Femur (tissue), 1 donor: ENCODE data around the gene SPTBN1.
"Not testable (repeated sequence)": the region's sequence is repeated elsewhere in the genome, so short reads cannot be mapped to it uniquely, and the experiment has no call there.

Experiments
- DNase-seq: peaks from one replicate; pipeline ENCODE4 v3.0.0-alpha.2; 2017

Gene SPTBN1

DNA sequence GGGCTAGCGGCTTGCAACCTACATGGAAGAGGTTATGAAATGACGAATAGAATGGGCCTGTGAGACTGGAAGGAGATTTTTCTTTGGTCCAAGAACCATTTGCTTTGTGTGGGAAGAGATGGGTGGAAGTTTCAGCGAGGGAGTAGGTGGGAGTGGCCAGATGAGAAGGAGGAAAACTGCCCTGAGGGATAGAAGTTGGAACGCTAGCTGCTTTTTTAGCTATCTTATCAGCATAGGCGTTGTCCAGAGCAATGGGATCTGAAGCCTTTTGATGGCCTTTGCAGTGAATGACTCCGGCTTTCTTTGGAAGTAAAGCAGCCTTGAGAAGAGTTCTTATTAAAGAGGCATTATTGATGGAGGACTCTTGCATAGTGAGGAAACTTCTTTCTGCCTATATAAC, 52.4 kb downstream of the SPTBN1 start:
- DNase-seq: no peak

DNA sequence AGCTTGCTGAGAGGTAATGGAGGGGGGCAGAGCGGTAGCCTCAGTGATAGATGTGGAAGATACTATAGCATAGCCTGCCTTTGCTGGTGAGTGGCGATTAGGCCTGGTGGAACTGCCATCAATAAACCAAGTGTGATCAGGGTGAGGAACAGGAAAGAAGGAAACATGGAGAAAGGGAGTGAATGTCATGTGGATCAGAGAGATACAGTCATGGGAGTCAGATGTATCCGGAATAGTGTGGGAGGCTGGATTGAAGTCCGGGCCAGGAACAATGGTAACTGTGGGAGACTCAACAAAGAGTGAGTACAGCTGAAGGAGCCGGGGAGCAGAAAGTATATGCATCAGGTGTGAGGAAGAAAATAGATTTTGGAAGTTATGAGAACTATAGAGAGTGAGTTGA, 52.9 kb downstream of the SPTBN1 start:
- DNase-seq: not testable (repeated sequence)

DNA sequence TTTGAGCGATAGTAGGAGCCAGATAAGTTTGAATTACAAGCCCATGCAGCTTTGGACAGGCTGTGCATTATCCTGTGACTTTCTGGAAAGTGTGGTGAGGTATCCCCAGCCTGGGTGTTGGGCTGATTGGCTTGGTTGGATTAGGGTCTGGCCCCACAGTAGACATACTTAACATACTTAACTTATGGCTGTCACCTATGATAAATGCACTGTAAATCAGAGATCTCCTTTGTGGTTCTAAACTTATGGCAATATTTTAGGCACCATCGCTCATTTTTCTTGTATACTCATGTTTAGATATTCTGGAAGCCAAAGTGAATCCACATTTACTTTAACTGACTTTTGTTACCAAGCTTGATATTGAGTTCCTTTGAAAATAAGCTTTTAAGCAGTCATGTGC, 54.8 kb downstream of the SPTBN1 start:
- no peak for DNase-seq

DNA sequence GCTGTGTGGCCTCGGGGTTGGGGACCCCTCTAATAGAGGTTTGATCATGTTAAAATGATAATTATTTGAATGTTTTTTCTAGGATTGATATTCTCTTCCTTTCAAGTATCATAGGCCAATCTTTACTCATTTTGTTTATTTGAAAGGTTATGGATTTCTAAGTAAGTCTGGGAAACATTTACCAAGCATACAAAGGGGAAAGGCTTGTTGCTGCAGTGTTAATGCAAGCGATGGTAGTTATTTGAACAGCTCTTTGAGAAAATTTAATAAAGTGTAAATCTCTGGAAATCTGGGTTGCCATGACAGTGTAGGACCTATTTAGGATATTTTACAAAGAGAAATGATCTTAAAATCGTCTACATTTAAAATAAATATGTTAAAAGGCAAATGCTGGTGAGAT, 56.1 kb downstream of the SPTBN1 start:
- no peak for DNase-seq

DNA sequence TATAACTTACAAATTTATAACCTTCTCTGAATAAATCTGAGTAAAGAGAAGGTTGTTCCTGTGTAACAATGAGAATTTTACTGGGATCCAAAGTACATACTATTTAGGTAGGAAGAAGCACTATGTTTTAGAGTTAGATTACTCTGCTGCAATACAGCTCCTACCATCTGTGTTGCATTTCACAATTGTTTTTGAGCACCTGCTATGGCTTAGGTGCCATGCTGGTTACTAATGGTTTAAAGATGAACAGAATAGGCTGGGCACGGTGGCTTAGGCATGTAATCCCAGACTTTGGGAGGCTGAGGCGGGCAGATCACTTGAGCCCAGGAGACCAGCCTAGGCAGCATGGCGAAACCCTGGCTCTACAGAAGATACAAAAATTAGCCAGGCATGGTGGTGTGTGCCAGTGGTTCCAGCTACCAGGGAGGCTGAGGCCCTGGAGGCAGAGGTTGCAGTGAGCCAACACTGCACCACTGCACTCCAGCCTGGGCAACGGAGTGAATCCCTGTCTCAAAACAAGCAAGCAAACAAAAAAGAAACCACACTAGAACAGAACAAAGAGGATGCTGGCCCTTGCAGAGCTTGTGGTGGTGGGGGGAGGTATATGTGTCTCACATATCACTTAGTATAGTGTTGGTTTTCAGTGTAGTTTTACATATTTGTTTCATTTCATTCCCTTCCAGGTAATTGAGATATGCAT, 56.7 kb downstream of the SPTBN1 start:
- DNase-seq: no peak

DNA sequence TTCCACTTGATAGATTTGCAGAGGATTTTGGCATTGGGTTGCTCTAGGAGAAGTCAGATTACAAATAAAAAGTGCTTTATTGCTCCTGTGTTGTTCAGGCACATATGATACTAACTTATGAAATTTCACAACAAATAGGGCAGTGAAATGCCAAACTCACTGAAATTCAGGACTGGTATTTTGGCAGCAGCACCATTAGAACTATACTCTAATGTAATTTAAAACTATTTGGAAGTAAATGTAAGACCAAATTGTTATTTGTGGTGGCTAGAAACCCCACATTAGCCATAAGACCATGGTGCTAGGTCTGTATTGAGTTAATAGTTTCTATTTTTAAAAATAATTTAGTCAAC, 57.2 kb downstream of the SPTBN1 start:
- no peak for DNase-seq

DNA sequence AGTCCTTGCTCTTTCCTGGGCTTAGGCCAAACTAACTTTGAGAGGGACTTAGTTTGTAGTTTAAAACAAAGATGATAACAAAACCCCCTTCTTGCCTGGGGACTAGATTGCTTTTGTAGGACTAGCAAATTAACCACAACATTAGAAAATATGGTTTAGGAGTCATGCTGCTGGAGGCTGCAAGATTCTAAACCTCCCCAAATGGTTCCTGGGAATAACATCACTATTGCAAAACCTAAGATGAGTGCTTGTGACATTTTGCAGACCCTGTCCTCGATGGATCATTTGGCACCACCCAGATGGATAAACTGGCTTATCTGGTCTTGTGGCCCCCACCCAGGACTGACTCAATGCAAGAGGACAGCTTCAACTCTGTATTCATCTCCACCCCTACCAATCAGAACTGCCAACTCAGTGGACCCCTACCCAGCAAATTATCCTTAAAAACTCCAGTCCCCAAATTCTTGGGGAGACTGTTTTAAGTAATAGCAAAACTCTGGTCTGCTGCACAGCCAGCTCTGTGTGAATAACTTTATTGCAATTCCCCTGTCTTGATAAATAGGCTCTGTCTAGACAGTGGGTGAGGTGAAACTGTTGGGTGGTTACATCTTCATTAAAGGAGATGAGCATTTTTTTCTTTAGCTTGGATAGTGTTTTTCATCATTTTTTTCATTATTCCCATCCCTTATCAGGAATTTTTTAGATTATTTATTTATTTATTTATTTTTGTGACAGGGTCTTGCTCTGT, 58.9 kb downstream of the SPTBN1 start:
- no peak for DNase-seq

DNA sequence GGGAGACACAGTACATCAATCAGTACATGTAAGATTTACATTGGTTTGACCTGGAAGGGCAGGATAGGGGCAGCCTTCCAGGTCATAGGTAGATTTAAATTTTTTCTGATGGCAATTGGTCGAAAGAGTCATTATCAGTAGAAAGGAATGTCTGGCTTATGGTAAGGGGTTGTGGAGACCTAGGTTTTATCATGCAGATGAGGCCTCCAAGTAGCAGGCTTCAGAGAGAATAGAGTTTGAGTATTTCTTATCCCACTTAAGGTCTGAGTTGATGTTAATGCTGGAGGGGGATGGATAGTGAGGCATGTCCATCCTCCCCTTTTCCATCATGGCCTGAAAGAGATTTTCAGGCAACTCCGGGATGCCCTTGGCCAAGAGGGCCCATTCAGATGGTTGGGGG, 60.7 kb downstream of the SPTBN1 start:
- DNase-seq: no peak

DNA sequence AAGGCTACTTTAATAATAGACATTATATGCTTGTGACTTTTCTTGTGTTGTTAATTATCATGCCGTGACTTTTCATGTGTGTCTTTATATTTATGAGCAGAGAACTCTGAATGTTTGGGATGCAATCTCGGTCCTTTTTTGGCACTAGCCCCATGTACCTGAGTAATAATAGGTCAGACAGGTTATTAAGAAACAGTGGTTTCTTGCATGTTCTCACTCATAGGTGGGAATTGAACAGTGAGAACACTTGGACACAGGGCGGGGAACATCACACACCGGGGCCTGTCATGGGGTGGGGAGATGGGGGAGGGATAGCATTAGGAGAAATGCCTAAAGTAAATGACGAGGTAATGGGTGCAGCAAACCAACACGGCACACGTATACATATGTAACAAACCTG, 61.9 kb downstream of the SPTBN1 start:
- not testable (repeated sequence) for DNase-seq

DNA sequence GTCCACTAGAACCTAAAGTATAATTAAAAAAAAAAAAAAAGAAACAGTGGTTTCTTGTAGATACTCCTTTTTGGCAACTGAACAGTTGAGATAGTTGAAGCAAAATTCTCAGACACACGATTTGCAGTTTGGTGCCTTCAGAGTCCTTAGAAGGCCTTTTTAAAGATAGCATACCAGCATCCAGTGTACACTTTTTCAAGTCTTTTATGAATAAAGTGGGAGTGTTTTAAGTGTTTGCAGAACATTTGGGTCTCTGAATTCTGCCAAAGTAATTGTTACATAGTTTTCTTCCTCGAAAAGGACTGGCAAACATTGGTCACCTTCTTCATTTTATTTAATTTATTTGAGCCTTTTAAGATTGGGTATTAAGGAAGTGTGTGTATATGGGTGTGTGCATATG, 62.3 kb downstream of the SPTBN1 start:
- DNase-seq: no peak

DNA sequence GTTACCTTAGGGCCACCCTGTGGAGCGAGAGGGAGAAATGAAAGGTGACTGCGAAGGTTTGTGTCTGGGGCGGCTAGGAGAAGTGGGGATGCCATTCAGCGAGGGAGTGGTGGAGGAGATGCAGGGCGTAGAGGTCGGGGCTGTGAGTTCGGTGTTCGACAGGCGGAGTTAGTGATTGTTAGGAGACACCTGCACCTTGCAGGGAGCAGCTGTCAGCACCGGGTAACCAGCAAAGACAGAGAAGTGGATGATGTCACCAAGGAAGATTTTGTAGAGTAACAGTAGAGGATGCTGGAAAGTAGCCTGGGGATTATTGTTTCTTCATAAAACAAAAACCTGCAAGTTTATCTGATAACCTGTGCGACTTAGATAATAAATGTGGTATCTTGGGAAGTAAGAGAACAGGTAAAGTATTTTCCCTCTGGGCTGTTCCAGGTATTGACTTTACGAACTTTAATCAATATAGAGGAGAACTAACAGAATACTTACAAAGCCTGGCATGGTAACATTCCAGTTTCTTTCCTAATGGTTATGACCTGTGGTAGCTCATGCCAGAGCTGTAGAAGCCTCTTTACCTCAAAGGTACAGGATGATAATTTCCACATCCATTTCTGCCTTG, 63.8 kb downstream of the SPTBN1 start:
- DNase-seq: no peak

DNA sequence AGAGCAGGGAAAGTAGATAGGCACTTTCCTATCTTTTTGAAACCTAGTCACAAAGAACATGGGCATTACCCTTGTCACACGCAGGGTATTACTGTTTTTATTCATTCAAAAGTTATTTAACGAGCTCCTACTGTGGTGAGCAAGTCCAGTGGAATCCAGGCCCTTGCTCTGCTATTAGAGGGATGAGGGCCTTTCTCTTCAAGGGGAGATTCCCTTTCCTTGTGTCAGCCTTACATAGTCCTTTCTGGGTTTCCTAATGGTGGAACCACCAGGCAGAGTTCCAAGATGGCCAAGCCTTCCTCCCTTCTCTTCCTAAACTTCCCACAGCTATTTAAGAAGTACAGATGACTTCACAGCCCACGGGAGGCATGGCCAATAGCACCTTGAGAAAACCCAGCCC, 64.6 kb downstream of the SPTBN1 start:
- no peak for DNase-seq

DNA sequence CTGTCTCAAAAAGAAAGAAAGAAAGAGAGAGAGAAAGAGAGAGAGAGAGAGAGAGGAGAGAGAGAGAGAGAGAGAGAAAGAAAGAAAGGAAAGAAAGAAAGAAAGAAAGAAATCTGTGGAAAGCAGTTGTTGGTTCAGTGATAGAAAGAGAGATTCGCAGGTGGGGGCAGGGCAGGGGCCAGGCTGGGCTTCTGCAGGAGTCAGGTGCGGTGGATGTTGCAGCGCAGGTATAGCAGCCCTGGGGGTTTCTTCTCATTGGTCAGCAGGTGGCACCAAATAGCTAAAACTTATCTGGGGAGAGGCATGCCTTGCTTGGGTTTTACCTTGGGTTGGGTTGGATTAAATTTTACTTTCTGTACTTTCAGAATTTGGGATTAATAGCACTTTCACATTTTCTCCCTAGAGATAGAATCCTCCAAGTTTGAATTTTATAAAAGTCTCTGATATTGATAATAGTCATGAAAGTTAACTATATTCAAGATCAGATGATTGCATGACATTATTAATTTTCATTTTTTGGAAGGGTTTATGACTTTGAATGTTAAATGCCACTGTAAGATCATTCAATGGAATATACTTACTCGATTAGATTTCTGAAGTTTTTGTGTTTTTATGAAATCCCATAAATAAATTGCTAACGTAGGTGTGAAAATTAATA, 66.6 kb downstream of the SPTBN1 start:
- no peak for DNase-seq

DNA sequence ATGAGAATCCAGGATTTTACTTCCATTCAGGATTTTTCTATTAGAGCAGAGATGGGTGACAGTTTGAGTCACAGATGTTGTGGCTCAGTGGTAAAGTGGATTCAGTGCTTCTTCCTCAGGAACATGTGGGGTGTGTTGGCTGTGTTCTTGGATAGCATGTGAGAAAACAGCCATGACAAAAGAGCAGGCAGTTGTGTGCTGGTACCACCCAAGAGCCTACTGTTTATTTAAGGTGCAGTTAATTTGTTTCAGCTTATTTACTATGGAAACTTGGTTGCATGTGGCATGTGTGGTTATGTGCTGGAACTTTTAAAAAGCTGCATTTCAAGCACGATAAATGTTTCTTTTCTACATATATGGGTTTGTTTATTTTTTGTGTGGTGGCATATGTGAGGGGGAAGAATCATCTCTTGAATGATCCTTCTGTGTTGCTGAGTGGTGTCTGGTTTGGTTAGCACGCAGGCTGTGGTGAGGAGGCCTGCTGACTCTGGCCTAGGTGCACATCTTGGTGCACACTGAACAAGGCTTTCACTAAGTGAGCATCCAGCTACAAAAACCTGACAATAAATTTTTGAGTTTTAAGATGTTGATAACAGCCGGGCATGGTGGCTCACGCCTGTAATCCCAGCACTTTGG, 67.3 kb downstream of the SPTBN1 start:
- DNase-seq: no peak

DNA sequence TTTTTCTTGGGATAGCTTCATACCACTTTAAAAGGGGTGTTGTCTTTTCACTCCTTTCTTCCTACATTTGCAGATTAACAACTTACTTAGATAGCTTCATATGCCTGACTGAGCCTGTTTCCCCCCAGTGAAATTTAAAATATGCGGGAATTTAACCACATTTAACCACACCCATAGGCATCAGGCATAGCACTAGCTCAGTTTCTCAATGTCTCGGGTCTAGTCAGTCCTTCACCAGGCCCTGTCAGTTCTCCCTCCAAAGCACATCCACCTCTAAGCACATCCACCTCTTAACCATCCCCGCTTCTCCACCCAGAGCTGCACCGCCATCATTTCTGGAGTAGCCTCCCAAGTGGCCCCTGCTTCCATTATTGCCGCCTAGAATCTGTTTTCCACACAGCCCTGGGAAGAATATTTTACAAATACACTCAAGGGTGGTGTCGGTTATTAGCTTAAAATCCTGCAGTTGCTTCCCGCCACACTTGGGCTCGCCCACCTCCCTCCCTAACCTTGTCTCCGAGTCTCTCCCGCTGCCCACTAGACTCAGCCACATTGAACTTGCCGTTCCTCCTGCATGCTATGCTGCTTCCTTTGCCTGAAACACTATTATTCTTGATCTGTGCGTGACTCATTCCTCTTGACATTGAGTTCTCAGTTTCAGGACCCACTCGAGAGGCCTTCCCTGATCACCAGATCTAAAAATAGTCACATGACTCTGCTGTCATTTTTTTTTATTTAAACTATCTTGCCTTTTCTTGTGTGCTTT, 68.3 kb downstream of the SPTBN1 start:
- no peak for DNase-seq

DNA sequence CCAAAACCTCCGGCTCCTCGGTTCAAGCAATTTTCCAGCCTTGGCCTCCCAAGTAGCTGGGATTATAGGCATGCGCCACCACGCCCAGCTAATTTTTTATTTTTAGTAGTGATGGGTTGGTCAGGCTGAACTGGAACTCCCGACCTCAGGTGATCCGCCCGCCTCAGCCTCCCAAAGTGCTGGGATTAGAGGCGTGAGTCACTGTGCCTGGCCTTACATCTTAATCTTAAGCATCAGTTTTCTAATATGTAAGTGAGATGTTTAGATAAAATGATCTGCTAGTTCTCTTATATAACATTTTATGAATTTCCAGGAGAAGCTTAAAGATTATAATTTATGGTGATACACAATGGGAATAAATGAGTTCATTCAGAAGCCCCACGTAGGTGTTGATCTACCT, 69.2 kb downstream of the SPTBN1 start:
- DNase-seq: no peak

DNA sequence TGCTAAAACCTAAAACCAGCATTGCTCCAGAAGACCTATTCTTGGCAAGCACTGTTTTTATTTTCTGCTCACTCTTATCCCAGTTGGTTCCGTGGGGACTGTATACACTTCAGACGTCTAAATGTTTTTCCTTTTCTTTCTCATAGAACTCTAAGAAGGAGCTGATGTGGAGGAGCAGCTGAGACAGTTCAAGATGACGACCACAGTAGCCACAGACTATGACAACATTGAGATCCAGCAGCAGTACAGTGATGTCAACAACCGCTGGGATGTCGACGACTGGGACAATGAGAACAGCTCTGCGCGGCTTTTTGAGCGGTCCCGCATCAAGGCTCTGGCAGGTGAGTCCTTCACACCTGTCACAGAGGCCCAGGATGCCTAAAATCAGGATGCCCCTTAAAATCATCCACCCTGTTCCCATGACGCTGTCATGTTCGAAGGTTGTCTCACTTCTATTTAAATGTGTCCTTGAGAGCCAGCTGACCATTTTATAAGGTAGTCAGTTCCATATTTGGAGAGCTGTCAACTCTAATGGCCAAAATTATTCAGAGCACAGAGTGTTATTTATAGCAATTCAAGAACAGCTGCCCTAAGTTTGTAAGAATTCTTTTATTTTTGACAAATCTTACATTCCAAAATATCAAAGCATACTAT, 70.2 kb downstream of the SPTBN1 start:
- DNase-seq: no peak

DNA sequence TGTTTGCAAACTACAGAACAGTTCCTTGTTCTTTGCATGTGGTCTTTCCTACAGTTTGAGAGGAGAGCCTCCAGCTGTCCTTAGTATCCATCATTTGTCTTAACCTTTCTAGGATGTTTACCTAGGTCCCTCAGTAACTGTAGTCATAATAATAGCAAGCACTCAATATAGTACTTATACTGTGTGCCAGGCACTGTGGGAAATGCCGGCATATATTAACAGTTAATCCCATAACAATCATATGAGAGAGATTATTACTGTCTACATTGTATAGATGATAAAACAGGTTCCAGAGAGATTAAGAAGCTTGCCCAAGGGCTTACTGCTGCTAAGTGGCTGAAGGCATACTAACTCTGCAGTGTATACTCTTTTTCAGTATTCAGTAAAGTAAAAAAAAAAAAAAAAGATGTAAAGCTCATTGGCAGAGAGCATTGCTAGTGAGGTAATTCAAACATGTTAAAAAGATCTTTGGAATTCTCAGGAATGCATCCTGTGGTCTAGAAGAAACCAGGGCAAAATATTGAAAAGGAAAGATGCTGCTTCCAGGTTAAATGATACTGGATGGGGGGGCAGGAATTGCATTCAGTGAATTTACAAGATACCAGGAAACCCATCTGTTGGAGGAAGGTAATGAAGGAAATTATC, 72.3 kb downstream of the SPTBN1 start:
- DNase-seq: no peak

DNA sequence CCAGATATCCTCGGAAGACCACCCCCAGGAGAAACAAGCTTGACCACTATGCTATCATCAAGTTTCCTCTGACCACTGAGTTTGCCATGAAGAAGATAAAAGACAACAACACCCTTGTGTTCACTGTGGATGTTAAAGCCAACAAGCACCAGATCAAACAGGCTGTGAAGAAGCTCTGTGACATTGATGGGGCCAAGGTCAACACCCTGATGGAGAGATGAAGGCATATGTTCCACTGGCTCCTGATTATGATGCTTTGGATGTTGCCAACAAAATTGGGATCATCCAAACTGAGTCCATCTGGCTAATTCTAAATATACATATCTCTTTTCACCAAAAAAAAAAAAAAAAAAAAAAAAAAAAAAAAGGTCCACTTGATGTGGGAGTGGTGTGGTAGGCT, 73.4 kb downstream of the SPTBN1 start:
- DNase-seq: not testable (repeated sequence)

DNA sequence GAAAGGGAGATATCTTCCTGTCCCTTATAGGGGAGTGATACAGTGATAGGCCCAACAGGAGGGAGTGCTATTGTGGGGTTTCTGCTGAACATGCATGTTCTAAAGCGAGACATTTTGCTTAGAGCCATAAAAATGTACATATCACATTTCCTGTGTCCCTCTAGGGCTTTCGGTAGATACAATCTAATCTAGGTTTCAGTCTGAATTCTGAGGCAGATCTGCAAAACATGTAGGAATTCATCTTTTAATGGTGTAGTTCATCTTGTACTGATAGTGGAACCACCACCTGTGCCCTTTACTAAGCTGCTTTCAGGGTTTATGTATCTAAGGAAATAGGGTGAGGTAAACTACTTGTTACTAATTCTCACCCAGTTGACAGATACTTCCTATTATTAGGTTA, 73.8 kb downstream of the SPTBN1 start:
- no peak for DNase-seq

DNA sequence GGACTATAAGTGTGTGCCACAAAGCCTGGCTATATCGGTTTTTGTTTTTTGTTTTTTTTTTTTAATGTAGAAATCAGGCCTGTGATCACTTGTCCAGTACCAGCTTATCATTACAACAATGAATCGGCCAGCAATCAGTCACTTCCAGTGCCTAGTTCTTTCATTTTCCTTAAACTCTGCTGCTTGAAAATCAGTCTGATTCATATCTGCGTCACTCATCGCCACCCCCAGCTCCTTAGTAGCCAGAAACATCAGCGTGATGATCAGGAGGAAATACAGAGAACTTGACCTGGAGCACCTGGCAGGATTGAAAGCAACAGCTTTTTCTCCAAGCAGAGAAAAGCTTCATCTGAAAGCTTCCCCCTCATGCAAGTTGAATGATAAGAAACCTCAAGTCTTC, 75.4 kb downstream of the SPTBN1 start:
- no peak for DNase-seq

DNA sequence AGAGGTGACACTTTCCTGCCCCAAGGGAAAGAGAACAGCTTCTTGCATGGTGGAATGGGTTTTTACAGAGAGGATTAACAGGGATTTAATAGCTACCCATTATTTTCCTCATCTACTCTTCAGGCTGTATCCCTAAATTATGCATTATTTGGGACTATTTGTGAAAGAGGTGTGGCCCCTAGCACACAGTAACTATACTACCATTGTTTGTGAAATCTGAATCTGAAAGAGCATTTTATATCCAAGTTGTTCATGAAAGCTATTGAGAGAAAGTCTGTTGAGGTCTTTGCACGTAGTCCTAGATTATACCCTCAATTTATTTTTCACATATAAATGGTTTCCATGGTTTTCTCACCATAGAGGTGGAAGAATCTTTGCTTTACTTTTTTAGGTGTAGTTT, 78.1 kb downstream of the SPTBN1 start:
- DNase-seq: no peak
